PFSK-1 (cell line): ENCODE measurements around the gene TENM3.

ENCODE experiments used
- FOXP2 ChIP-seq: optimal IDR thresholded peaks from 2 replicates; pipeline ENCODE3; 2011; ENCODE audit warnings: borderline replicate concordance, control low read depth, inconsistent platforms; ENCODE audit not compliant: insufficient read depth; ENCODE audit errors: extremely low read length, extremely low read depth
- POLR2AphosphoS5 ChIP-seq: IDR thresholded peaks from 2 replicates; pipeline ENCODE4 v1.6.1; 2012; ENCODE audit warnings: low read depth, mild to moderate bottlenecking, control low read depth, low read length, moderate library complexity
- REST ChIP-seq, 2 experiments: IDR thresholded peaks; 2 replicates each; pipeline versions ENCODE4 v1.6.1 to v1.8.0; 2011 to 2012; ENCODE audit warnings: low read depth in 2 of 2, low read length in 2 of 2, control low read depth in 1 of 2, inconsistent platforms in 1 of 2, mild to moderate bottlenecking in 1 of 2, moderate library complexity in 1 of 2; ENCODE audit not compliant: insufficient read depth in 1 of 2
- SIN3A ChIP-seq: IDR thresholded peaks from 2 replicates; pipeline ENCODE4 v1.6.1; 2012; ENCODE audit warnings: mild to moderate bottlenecking, low read length, moderate library complexity, borderline replicate concordance; ENCODE audit not compliant: insufficient read depth
- TAF1 ChIP-seq: IDR thresholded peaks from 2 replicates; pipeline ENCODE4 v1.6.1; 2012; ENCODE audit warnings: low read length, control low read depth, borderline replicate concordance; ENCODE audit not compliant: insufficient read depth

GRCh38 chr4:182823576-182823975 lies 580.4 kb downstream of the TENM3 start:
- TF ChIP-seq TAF1 = no peak
- TF ChIP-seq POLR2AphosphoS5 = no peak
- no peak for TF ChIP-seq REST (IDR thresholded peaks at IDR 0.05; ENCODE audit: insufficient read depth in 1 of 2, low read depth in 2 of 2, low read length in 2 of 2)
- no peak for TF ChIP-seq SIN3A
- TF ChIP-seq FOXP2 = no peak
